ENCODE results near the gene SP8. TPM values are rescaled to one million over a fixed set of nuclear protein-coding genes. Genes with fewer than 3 reads are reported as not detected.

The SP8 gene
- polyA plus RNA-seq, 1 donor (not counting 4 experiments of a cell fraction or from before 2014, with no cell fraction given): 0.17 TPM

DNA sequence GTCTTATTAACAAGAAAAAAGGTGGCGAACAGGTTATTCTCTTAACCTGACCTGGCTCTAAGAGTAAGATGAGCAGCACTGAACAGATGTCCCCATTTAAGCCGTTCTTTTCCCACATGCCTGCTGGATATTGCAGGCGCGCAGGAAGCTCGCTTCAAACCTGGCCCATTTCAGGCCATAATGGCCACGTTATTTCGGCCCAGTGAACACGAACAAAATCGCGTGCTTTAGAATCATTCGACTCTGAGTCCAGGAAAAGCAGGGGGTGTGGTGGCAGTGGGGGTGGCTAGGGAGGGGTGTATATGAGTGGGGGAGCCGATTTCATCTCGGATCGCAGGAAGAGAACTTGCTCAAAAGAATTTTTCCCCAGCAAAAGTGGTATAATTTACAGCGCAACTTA, 6.6 kb upstream of the SP8 start:
- H3K9me3 ChIP-seq (ENCODE audit: control insufficient read depth, low read depth, low read length): no peaks in the 10 kb centered on the region
- H3K27me3 ChIP-seq (ENCODE audit: control insufficient read depth, extremely low read depth, insufficient read depth, low read length): peaks cover 83% of the 10 kb centered on the region
- no peaks in the 10 kb centered on the region for H4K20me1 ChIP-seq (ENCODE audit: control insufficient read depth, extremely low read depth, insufficient read depth, low read length)
- H3K27ac ChIP-seq (ENCODE audit: control insufficient read depth, insufficient read depth, low read length): no peak overlapping the region
- H3K4me3 ChIP-seq (ENCODE audit: control insufficient read depth in 2 of 3, extremely low read depth in 1 of 3, insufficient read depth in 2 of 3, low read depth in 1 of 3, low read length in 3 of 3): no peak overlapping the region
- no peaks in the 10 kb centered on the region for H3K79me2 ChIP-seq (ENCODE audit: control insufficient read depth, insufficient read depth, low read length)
- H2AFZ ChIP-seq (ENCODE audit: control insufficient read depth, low read length): no peak overlapping the region
- H3K9ac ChIP-seq (ENCODE audit: control insufficient read depth, extremely low read depth, insufficient read depth, low read length): no peak overlapping the region
- FAIRE-seq (no peak), DNase-seq (ENCODE audit: low read depth, low spot score) (no peak)
- H3K4me2 ChIP-seq (ENCODE audit: control insufficient read depth, extremely low read depth, insufficient read depth, low read depth, low read length): no peak overlapping the region
- TF ChIP-seq, protein P1, sequence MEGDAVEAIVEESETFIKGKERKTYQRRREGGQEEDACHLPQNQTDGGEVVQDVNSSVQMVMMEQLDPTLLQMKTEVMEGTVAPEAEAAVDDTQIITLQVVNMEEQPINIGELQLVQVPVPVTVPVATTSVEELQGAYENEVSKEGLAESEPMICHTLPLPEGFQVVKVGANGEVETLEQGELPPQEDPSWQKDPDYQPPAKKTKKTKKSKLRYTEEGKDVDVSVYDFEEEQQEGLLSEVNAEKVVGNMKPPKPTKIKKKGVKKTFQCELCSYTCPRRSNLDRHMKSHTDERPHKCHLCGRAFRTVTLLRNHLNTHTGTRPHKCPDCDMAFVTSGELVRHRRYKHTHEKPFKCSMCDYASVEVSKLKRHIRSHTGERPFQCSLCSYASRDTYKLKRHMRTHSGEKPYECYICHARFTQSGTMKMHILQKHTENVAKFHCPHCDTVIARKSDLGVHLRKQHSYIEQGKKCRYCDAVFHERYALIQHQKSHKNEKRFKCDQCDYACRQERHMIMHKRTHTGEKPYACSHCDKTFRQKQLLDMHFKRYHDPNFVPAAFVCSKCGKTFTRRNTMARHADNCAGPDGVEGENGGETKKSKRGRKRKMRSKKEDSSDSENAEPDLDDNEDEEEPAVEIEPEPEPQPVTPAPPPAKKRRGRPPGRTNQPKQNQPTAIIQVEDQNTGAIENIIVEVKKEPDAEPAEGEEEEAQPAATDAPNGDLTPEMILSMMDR (optimal IDR thresholded peaks at IDR 0.05 in 1 of 3, IDR thresholded peaks at IDR 0.05 in 1 of 3, conservative IDR thresholded peaks at IDR 0.05 in 1 of 3; ENCODE audit: extremely low read depth in 1 of 3, insufficient read depth in 2 of 3, low read length in 3 of 3): no peak
- no peak for TF ChIP-seq EZH2 (IDR thresholded peaks at IDR 0.05; ENCODE audit: low read length)
- H3K9me1 ChIP-seq (ENCODE audit: control insufficient read depth, extremely low read depth, insufficient read depth, low read length): no peaks in the 10 kb centered on the region
- H3K36me3 ChIP-seq (ENCODE audit: control insufficient read depth in 2 of 2, extremely low read depth in 1 of 2, insufficient read depth in 2 of 2, low read length in 2 of 2): no peaks in the 10 kb centered on the region
- dilution Hi-C loops (cut with MboI; ENCODE audit: extremely low pct_ligation_motif_present, low sequenced_read_pairs): no loop called here
- H3K4me1 ChIP-seq (ENCODE audit: control insufficient read depth, extremely low read depth, insufficient read depth, low read length): peaks cover 5% of the 10 kb centered on the region

DNA sequence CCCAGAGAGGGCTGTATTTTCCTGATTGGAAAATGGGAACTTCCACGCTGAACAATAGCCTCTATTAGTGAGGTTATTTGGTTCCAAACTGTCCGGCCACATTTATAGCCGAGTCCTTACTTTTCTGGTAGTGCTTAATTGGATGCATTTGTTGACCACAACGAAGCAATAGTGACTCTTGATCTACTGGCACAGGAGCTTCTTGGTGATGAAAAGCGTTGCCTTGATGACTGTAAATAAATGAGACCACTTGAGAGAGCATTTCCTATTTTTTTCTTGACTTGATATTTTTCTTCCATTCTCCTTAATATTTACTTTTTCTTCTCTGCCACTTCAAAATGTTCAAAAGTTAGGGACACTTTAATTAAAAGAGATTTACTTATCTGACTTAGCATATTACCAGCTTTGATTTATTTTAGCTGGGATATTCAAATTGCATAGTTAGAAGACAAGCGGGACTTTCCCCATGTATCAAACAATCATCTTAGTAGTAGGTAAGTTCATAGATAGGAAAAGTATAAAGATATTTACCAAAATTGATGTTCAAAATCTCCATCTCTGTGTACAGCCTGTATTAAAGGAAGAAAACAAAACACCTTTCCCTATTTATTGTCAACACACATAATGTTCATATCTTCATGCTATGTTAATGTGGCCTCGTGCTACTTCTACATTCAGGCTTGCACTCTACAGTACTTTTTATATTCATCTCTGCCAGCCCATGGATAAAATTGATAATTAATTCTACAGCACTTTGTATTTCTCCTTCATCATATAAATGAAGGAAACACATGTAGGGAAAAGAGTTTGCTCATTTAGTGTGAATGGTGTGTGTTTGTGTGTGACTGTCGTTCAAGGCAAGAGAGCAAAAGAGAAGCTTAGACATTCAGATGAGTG, 5.1 kb upstream of the SP8 start:
- H3K9me1 ChIP-seq (ENCODE audit: control insufficient read depth, extremely low read depth, insufficient read depth, low read length): no peaks in the 10 kb centered on the region
- H3K79me2 ChIP-seq (ENCODE audit: control insufficient read depth, insufficient read depth, low read length): no peaks in the 10 kb centered on the region
- TF ChIP-seq, protein P1 (optimal IDR thresholded peaks at IDR 0.05 in 1 of 3, IDR thresholded peaks at IDR 0.05 in 1 of 3, conservative IDR thresholded peaks at IDR 0.05 in 1 of 3; ENCODE audit: extremely low read depth in 1 of 3, insufficient read depth in 2 of 3, low read length in 3 of 3): no peak
- no peak for TF ChIP-seq EZH2 (IDR thresholded peaks at IDR 0.05; ENCODE audit: low read length)
- no peak overlapping the region for H3K27ac ChIP-seq (ENCODE audit: control insufficient read depth, insufficient read depth, low read length)
- H3K4me2 ChIP-seq (ENCODE audit: control insufficient read depth, extremely low read depth, insufficient read depth, low read depth, low read length): peak overlapping the region; percentile 61
- H3K4me1 ChIP-seq (ENCODE audit: control insufficient read depth, extremely low read depth, insufficient read depth, low read length): peaks cover 6% of the 10 kb centered on the region
- dilution Hi-C loops (cut with MboI; ENCODE audit: extremely low pct_ligation_motif_present, low sequenced_read_pairs): no loop called here
- no peak for DNase-seq (ENCODE audit: low read depth, low spot score)
- no peaks in the 10 kb centered on the region for H3K9me3 ChIP-seq (ENCODE audit: control insufficient read depth, low read depth, low read length)
- H4K20me1 ChIP-seq (ENCODE audit: control insufficient read depth, extremely low read depth, insufficient read depth, low read length): no peaks in the 10 kb centered on the region
- H3K4me3 ChIP-seq (ENCODE audit: control insufficient read depth in 2 of 3, extremely low read depth in 1 of 3, insufficient read depth in 2 of 3, low read depth in 1 of 3, low read length in 3 of 3): peak overlapping the region in 2 of 3 experiments; percentile 7 to 18
- H3K27me3 ChIP-seq (ENCODE audit: control insufficient read depth, extremely low read depth, insufficient read depth, low read length): peaks cover 87% of the 10 kb centered on the region
- no peak overlapping the region for H3K9ac ChIP-seq (ENCODE audit: control insufficient read depth, extremely low read depth, insufficient read depth, low read length)
- H2AFZ ChIP-seq (ENCODE audit: control insufficient read depth, low read length): no peak overlapping the region
- FAIRE-seq: no peak
- H3K36me3 ChIP-seq (ENCODE audit: control insufficient read depth in 2 of 2, extremely low read depth in 1 of 2, insufficient read depth in 2 of 2, low read length in 2 of 2): no peaks in the 10 kb centered on the region
